Stimulated activated CD8-positive, alpha-beta memory T cell treated with anti-CD3 and anti-CD28 coated beads, Interleukin-7, amount 100 ng/mL, for 24 hours (primary cell): Measurements from ENCODE around the gene RUNDC3A.
"Not testable (repeated sequence)": the region's sequence is repeated elsewhere in the genome, so short reads cannot be mapped to it uniquely, and the experiment has no call there.

Experiments used
- DNase-seq: peaks from one replicate; pipeline ENCODE4 v3.0.0-alpha.2; 2020; ENCODE audit warnings: low read depth

Gene RUNDC3A

DNA sequence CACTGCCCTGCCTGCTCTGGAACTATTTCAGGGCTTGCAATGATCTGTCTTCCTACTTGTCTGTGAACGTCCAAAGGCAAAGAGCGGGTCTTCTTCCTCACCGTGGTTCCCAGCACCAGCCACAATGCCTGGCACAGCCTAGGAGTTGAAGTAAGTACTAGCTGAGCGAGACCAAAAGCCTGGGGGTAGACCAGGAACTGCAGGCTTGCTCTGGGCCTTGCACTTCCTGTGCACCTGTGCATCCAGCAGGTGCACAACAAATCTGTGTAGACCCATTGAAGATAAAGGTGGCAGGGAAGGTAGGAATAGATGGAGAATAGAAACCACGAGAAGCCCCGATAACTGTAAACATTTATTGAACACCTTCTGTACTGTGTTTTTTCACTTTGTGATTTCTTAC is 50.6 kb downstream of the RUNDC3A start:
- no peak for DNase-seq

DNA sequence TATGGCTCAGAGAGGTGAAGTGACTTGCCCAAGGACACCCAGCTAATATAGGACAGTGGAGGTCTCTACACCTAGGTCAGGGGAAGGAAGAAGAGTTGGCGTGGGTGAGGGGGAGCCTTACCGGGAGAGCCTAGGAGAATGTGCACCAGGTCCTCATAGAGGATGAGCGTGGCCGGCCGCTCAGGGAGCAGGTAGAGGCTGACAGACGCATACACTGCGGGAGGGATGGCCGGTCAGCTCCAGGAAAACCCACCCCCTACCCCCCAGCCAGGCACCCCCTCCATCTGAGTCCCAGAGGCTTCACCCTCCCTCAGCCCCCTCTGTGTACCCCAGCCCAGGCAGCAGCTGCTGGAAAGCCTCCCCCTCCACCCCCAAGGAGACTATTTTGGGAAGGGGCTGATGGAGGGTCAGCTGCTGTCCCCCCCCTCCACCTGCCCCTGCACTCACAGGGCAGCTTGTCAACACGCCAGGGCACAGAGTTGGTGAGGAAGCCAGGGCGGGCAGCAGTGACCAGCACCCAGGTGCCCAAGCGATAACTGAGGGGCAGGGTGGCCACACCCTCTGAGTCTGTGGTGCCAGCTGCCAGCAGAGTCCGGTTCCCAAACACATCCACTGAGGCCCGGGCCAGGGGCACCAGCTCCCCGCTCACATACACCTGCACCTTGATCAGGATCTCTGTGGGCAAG is 51.2 kb downstream of the RUNDC3A start:
- no peak for DNase-seq

DNA sequence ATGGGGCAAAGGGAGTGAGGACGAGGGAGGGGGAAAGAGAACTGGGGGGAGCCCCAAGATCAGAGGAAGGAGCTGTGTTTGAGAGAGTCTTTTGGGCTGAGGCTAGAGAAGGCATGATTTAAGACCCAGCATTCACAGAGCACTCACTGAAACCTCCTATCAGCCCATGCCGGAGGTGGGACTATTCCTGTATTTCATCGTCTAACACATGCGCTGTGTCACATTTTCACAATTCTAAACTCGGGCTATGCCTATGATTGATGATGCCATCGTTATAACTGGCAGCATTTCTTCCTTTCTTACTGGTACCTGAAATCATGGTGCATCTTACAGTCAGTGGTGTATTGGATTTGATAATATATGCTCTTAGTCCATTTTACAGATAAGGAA is 51.7 kb downstream of the RUNDC3A start:
- DNase-seq, result no peak

GRCh38 chr17:44360826-44361225 is 52.4 kb downstream of the RUNDC3A start:
- no peak for DNase-seq

GRCh38 chr17:44361292-44362260 is 53.2 kb downstream of the RUNDC3A start:
- no peak for DNase-seq

DNA sequence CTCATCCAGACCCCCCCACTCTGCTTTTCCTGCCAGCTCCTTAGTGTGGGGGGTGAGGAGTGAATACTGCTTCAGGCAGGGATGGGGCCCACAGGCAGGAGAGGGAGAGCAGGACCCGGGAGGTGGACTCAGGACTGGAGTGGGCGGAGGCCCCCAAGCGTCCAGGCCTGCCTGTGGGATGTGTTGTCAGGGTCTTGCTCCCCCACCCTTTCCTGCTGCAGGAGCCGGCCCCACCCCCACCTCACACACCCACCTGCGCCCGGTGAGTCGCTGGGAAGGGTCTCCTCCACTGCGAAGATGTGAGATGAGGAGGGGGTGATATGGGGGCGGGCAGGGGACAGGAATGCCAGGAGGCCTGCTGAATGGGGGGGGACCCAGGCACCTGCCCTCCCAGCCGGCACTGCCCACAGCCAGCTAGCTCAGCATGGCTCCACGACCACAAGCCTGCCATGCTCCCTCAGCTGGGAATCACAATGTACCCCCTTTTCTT is 54.1 kb downstream of the RUNDC3A start:
- DNase-seq, result no peak

DNA sequence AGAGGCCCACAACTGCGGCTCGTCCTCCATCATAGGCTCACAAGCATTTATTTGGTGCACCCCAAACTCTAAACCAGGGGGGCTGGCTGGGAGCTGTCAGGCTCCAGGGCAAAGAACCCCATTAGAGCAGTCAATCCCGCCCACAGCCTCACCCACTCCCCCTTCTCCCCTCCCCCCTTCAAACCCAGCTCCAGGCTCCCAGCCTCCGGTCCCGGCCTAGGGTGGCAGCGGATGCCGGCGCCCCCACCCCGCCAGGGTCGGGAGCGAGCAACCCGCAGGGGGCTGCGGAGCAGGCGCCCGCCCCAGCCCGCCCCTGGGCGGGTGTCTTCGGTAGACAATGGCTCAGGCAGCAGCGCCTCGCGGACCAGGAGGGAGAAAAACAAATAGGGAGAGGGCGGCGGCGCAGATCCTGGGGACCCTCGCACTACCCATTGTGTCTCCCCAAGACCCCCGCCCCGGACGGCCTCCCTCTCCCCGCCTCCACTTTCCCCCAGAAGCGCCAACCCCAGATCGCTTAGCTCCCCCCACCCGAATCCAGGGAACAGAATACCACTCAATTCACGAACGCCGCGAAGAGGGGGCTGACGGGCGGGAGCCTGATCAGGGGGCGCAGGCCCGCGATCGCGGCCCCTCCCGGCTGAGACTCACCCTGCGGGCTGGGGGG is 54.7 kb downstream of the RUNDC3A start:
- no peak for DNase-seq

- no peak for DNase-seq
Measured at GRCh38 chr17:44363613-44364159, 55.3 kb downstream of the RUNDC3A start, which contains the start of gene FAM171A2. TSS of gene FAM171A2 (minus strand) at chr17:44363853. CDS start at chr17:44363714, 139 bp downstream.

GRCh38 chr17:44365051-44365450 is 56.6 kb downstream of the RUNDC3A start:
- DNase-seq, result not testable (repeated sequence)

- no peak for DNase-seq
Measured at GRCh38 chr17:44367231-44367979, 59.0 kb downstream of the RUNDC3A start.
